WTC11 (cell line): ENCODE data around the gene SPIRE2.

Experiments used
- ATF1 ChIP-seq: sonication (generic); formaldehyde crosslinking; IDR thresholded peaks from 2 replicates; pipeline ENCODE4 v1.8.1; 2023; ENCODE audit warnings: mild to moderate bottlenecking, moderate library complexity, missing genetic modification reagents
- TF ChIP-seq, protein P1 (sequence below): fragments of 200-600 bp; IDR thresholded peaks from 2 replicates; pipeline ENCODE4 v1.8.0; 2022; ENCODE audit warnings: antibody characterized with exemption
- TF ChIP-seq, protein P2 (sequence below): sonication (generic); formaldehyde crosslinking; IDR thresholded peaks from 2 replicates; pipeline ENCODE4 v1.8.0; 2022; ENCODE audit warnings: mild to moderate bottlenecking, missing genetic modification reagents
- TF ChIP-seq, protein P3 (sequence below): sonication (generic); formaldehyde crosslinking; IDR thresholded peaks from 2 replicates; pipeline ENCODE4 v1.8.0; 2022; ENCODE audit warnings: mild to moderate bottlenecking, missing genetic modification reagents

DNA sequence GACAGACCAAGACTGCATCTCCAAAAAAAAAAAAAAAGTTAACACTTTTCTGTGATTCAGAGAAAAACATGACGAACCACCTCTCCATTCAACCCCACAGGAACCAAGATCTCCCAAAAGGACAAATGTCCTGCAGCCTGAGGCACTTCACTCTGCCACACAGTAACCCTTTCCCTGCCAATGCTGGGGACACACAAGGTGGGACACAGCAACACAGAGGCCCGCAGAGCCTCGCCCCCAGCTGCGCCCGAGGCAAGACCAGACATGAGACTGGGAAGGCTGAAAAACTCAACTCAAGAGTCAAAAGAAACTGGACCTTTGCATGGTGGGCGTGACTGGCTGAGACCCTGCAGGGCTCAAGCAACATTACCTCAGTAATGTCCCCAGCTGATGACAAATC, 45.8 kb upstream of the SPIRE2 start:
- TF ChIP-seq, protein P1, sequence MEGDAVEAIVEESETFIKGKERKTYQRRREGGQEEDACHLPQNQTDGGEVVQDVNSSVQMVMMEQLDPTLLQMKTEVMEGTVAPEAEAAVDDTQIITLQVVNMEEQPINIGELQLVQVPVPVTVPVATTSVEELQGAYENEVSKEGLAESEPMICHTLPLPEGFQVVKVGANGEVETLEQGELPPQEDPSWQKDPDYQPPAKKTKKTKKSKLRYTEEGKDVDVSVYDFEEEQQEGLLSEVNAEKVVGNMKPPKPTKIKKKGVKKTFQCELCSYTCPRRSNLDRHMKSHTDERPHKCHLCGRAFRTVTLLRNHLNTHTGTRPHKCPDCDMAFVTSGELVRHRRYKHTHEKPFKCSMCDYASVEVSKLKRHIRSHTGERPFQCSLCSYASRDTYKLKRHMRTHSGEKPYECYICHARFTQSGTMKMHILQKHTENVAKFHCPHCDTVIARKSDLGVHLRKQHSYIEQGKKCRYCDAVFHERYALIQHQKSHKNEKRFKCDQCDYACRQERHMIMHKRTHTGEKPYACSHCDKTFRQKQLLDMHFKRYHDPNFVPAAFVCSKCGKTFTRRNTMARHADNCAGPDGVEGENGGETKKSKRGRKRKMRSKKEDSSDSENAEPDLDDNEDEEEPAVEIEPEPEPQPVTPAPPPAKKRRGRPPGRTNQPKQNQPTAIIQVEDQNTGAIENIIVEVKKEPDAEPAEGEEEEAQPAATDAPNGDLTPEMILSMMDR, result no peak
- no peak for TF ChIP-seq ATF1 (CRISPR knock-in tag)
- TF ChIP-seq, protein P2, sequence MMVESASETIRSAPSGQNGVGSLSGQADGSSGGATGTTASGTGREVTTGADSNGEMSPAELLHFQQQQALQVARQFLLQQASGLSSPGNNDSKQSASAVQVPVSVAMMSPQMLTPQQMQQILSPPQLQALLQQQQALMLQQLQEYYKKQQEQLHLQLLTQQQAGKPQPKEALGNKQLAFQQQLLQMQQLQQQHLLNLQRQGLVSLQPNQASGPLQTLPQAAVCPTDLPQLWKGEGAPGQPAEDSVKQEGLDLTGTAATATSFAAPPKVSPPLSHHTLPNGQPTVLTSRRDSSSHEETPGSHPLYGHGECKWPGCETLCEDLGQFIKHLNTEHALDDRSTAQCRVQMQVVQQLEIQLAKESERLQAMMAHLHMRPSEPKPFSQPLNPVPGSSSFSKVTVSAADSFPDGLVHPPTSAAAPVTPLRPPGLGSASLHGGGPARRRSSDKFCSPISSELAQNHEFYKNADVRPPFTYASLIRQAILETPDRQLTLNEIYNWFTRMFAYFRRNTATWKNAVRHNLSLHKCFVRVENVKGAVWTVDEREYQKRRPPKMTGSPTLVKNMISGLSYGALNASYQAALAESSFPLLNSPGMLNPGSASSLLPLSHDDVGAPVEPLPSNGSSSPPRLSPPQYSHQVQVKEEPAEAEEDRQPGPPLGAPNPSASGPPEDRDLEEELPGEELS (CRISPR knock-in tag), result no peak
- TF ChIP-seq, protein P3, sequence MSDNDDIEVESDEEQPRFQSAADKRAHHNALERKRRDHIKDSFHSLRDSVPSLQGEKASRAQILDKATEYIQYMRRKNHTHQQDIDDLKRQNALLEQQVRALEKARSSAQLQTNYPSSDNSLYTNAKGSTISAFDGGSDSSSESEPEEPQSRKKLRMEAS (CRISPR knock-in tag), result no peak
